DOHH2 (cell line): ENCODE measurements around the gene ARPC2.

ENCODE experiments used
- CTCF ChIP-seq: fragments of 200-600 bp; sonication (generic); IDR thresholded peaks from one replicate; pipeline ENCODE4 v1.5.1; 2014; ENCODE audit warnings: antibody characterized with exemption, mild to moderate bottlenecking, low read depth, low read length; ENCODE audit not compliant: poor library complexity, severe bottlenecking
- EZH2phosphoT487 ChIP-seq: fragments of 200-600 bp; sonication (generic); IDR thresholded peaks from 2 replicates; pipeline ENCODE4 v1.6.1; 2017; ENCODE audit warnings: borderline replicate concordance, mild to moderate bottlenecking, antibody characterized with exemption, low read length, moderate library complexity, mixed read lengths

DNA sequence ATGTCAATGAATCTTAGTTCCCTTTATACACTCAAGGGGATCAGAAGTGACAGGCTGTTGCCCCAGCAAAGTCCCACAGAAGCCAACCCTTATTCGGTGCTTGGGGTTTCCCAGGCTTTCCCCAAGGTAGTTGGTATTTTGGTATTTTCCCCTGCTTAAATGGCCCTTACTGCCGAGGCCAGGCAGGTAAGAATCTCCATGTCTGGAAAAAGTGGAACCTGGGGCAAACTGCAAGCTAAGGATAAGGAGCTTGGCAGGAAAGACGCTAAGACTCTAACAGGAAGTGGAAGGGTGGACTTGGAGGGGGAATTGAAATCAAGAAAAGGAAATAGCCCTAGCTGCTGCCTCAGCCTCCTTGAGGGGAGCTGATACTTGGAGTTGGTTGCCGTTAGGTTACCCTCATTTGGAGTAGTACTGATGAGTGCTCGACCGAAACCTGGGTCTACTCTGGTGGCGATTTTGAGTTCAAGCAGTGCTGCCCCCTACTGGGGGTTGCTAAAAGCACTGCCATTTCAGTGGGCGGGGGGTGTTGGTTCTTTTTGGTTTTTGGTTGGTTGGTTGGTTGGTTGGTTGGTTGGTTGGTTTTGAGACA lies 40.5 kb downstream of the ARPC2 start:
- no peak for TF ChIP-seq EZH2phosphoT487
- TF ChIP-seq CTCF: peak; percentile 87
